Measurements from ENCODE around the gene ALG3. TPM values are rescaled to one million over a fixed set of nuclear protein-coding genes. Genes with fewer than 3 reads are reported as not detected.

The ALG3 gene
- total and polyA plus RNA-seq, 2 of the 4 experiments (the other 2 are of a cell fraction): 19.5 to 52.6 TPM

- Histone ChIP-seq H2BK15ac (ENCODE audit: low read depth, low read length) (no peak overlapping the region), H4K20me1 (ENCODE audit: insufficient read depth, low read length) (no peaks in the 10 kb centered on the region), H3K56ac (ENCODE audit: extremely low read depth, insufficient read depth, low read length) (no peak overlapping the region), H3K23ac (ENCODE audit: low read depth, low read length) (no peak overlapping the region), H4K5ac (ENCODE audit: low read depth, low read length) (no peak overlapping the region), H2BK5ac (ENCODE audit: low read depth, low read length, poor library complexity, severe bottlenecking) (no peak overlapping the region), H2AK5ac (ENCODE audit: low read depth, low read length) (no peak overlapping the region), H3K9ac (ENCODE audit: low read depth, low read length) (no peak overlapping the region), H3K27me3 (ENCODE audit: control insufficient read depth, insufficient read depth, low read length) (peaks cover 41% of the 10 kb centered on the region), H2AK9ac (replicated peaks; ENCODE audit: low read depth, low read length, poor library complexity) (no peak overlapping the region), H3K4ac (ENCODE audit: low read depth, low read length) (no peak overlapping the region), H3K9me1 (ENCODE audit: insufficient read depth, low read length) (no peaks in the 10 kb centered on the region), H3K36me3 (ENCODE audit: control insufficient read depth, insufficient read depth, low read length) (no peaks in the 10 kb centered on the region), H3K4me1 (ENCODE audit: control insufficient read depth, insufficient read depth, low read length) (no peaks in the 10 kb centered on the region), H4K8ac (ENCODE audit: low read depth in 2 of 2, low read length in 2 of 2) (no peak overlapping the region), H3K4me2 (ENCODE audit: low read depth, low read length) (no peak overlapping the region), H3K79me1 (ENCODE audit: low read depth in 1 of 2, low read length in 2 of 2) (no peaks in the 10 kb centered on the region), H3K18ac (ENCODE audit: low read depth, low read length) (no peak overlapping the region), H3K14ac (replicated peaks; ENCODE audit: low read depth, low read length) (no peak overlapping the region), H2BK120ac (ENCODE audit: low read depth, low read length) (no peak overlapping the region), H2BK20ac (ENCODE audit: low read depth, low read length) (no peak overlapping the region), H4K91ac (ENCODE audit: insufficient read depth, low read depth, low read length) (no peak overlapping the region), H2AFZ (replicated peaks; ENCODE audit: low read length, poor library complexity) (no peak overlapping the region), H3K4me3 (ENCODE audit: insufficient read depth, low read depth, low read length) (no peak overlapping the region), H3K9me3 (ENCODE audit: control insufficient read depth, insufficient read depth, low read length) (peaks cover 3% of the 10 kb centered on the region), H3K27ac (ENCODE audit: insufficient read depth, low read length) (no peak overlapping the region)
- WGBS, 2 experiments (ENCODE audit: extremely low coverage in 2 of 2, insufficient read length in 1 of 2): 0% methylated on average over 2 of the region's 4 CpGs; no CpG with 5 or more reads in 1 of the 2 experiments
- peak; percentile 65 for DNase-seq
- peak; percentile 94 for ATAC-seq (ENCODE audit: low read depth)
- dilution Hi-C loops (cut with HindIII; ENCODE audit: low sequenced_read_pairs, unreplicated experiment) (no loop called here), in situ Hi-C loops (cut with MboI; ENCODE audit: low sequenced_read_pairs) (loop anchor here (10.0 kb wide), 1 partner anchor 390 kb away; no protein-coding TSS in a partner anchor), intact Hi-C loops (cut with micrococcal nuclease) (loop anchor here (1.0 to 5.0 kb wide), 2 partner anchors 57 to 389 kb away; partner anchors contain the start of gene VWA5B2)
- ChIA-PET CTCF (interaction anchor here (0.6 kb wide), 1 partner anchor 40 kb away, joined by 3 read pairs; no protein-coding TSS in a partner anchor), POLR2A (ENCODE audit: unreplicated experiment) (interaction anchor here (0.6 kb wide), 1 partner anchor 64 kb away, joined by 6 read pairs; no protein-coding TSS in a partner anchor)
- BruUV-seq (replicated peaks): no TSS peak
- peak; percentile 57 for TF ChIP-seq CTCF (conservative IDR thresholded peaks at IDR 0.05; ENCODE audit: low read depth, low read length)
- peak; percentile 63 for TF ChIP-seq RAD21 (IDR thresholded peaks at IDR 0.05; ENCODE audit: low read length)
- TF ChIP-seq USF2 (IDR thresholded peaks at IDR 0.05; ENCODE audit: low read depth, low read length): no peak
- TF ChIP-seq MXI1 (IDR thresholded peaks at IDR 0.05; ENCODE audit: borderline replicate concordance, low read depth, low read length): 0 out of 2 replicates have a peak, but pooled peaks have one; percentile 16
- TF ChIP-seq SMC3 (IDR thresholded peaks at IDR 0.05; ENCODE audit: low read depth, low read length): peak; percentile 36; the same call in 1 of the 2 replicates
Measured at GRCh38 chr3:184284696-184285095, 35.9 kb upstream of the ALG3 start.
